Hematopoietic multipotent progenitor cell treated with erythropoietin and hydrocortisone succinate and interleukin-3 and kit ligand, for 4 days (in vitro differentiated cells): ENCODE results near the gene AOC3.

Experiments
- DNase-seq: peaks from one replicate; pipeline ENCODE4 v3.0.0-alpha.2; 2015

The AOC3 gene, protein sequence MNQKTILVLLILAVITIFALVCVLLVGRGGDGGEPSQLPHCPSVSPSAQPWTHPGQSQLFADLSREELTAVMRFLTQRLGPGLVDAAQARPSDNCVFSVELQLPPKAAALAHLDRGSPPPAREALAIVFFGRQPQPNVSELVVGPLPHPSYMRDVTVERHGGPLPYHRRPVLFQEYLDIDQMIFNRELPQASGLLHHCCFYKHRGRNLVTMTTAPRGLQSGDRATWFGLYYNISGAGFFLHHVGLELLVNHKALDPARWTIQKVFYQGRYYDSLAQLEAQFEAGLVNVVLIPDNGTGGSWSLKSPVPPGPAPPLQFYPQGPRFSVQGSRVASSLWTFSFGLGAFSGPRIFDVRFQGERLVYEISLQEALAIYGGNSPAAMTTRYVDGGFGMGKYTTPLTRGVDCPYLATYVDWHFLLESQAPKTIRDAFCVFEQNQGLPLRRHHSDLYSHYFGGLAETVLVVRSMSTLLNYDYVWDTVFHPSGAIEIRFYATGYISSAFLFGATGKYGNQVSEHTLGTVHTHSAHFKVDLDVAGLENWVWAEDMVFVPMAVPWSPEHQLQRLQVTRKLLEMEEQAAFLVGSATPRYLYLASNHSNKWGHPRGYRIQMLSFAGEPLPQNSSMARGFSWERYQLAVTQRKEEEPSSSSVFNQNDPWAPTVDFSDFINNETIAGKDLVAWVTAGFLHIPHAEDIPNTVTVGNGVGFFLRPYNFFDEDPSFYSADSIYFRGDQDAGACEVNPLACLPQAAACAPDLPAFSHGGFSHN

DNA sequence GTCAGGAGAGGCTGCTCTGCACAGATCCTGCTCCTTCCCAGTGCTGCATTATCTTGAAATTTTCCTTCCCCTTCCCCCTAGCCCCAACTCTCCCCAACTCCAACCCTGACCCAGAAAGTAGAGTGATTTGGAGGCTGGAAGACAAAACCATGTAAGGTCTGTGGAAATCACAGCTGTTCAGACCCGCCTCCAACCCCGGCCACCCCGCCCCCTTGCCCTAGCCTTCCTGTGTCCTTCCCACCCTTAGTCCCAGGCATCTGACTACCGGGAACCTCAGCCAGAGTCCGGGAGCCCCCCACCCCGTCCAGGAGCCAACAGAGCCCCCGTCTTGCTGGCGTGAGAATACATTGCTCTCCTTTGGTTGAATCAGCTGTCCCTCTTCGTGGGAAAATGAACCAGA, at the start of gene AOC3:
AOC3 (plus strand) TSS at position 246 of the 400 bp plus-strand sequence; CDS start at position 391, 145 bp downstream.
- DNase-seq = no peak

GRCh38 chr17:42803074-42803883, 47.7 kb upstream of the AOC3 start:
- no peak for DNase-seq

DNA sequence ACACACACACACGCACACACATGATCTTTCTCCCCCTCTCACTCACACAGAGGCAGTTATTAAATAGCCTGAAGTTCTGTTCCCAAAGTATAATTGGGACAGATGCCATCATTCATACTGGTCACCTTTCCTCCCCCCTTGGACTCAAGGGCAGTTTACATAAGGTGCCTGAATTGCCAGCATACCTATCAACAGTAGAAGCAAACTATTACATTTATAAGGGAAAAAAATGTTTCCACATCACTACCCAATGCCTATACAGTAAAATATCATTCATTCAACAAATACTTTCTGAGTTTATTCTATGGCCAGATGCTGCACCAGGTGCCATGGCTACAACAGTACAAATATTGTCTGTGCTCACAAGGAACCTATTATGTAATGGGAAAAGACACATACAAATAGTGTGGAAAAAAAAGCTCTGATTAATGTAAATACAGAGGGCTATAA, 46.1 kb upstream of the AOC3 start:
- DNase-seq = no peak

DNA sequence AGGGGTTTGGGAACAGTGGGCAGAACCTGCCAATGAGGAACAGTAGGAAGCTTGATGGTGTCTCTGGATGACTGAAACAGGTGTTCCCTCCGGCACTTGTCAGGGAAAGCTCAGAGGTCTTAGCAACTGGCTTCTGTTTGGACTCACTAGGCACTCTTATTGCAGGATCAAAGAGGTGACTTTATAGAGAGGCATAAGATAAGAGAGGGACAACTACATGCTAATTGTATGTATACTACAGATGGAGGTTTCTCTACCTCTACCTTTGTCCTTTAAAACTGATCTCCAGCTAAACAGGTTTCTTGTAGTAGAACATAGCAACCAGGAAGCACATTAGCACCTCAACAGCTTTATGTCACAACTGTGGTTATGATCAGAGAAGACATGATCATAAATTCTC, 44.8 kb upstream of the AOC3 start:
- DNase-seq = no peak

DNA sequence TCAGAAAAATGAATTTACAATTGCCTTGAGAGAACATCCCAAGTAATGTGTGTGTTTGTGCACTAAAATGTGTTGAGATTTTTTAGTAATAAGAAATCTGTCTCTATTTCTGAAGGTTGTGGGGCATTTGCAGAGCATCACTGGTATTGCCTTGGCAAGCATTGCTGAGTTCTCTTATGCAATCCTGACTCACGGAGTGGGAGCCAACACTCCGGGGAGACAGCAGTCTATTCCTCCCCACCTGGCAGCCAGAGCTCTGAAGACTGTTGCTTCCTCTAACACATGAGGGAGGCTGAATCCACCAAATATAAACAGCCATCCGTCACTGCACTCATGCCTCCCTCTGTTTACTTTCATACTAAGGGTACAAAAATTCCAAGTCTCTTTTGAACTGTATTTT, 41.7 kb upstream of the AOC3 start:
- no peak for DNase-seq

DNA sequence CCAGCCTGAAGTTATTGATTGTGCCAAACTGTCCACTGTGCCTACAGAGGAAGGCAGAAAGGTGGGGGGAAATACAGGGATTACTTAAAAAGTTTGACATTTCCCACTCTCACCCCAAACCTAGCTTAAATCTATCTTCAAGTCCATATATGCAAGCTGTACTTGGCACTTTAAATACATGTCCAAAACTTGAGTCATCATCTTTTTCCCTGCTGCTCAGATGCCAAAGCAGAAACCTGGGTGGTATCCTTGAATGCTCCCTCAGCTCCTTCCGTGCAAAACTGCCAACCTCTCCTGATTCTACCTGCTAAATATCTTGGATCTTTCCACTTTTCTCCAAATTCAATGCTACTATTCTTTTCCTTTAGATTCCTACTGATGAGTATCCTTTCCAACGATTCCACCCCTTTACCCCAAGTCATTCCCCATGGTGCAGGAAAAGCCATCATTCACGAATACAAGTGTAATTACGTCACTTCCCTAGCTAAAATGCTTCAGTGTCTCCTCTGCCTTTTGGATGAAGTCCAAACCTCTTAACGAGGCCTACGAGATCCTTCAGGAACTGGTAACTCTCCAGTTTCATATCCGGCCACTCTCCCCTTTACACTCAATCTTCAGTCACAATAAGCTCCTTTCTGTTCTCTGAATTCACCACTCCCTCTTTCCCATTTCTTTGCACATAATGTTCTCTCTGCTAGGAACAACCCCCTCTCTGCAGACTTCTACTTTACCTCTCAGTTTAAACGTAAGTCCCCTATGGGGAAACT, 36.2 kb upstream of the AOC3 start:
- DNase-seq = no peak

GRCh38 chr17:42817866-42818265, 33.1 kb upstream of the AOC3 start:
- no peak for DNase-seq

DNA sequence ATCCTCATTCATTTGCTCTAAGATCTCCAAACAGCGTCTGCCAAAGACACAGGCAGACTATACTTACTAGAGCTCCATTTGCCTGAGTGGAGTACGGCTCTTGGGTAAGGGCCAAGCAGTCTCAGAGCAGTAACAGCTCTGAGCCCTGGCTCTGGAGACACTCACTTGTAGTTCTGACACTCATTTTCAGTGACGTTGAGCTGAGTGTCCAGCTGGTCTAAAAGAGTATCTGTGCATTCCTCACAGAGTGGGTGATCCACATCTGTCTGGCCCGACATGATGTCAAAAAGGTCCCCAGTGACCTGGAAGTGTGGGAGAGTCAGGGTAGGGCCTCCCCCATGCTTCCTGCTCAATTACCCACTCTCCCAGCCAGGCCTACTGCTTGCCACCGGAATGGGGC, 32.6 kb upstream of the AOC3 start:
- DNase-seq = no peak

GRCh38 chr17:42819939-42820535, 31.0 kb upstream of the AOC3 start:
- peak; percentile 91 for DNase-seq

- DNase-seq = no peak
Observed at GRCh38 chr17:42821176-42821575, 29.8 kb upstream of the AOC3 start.

GRCh38 chr17:42827472-42827871, 23.5 kb upstream of the AOC3 start:
- no peak for DNase-seq

DNA sequence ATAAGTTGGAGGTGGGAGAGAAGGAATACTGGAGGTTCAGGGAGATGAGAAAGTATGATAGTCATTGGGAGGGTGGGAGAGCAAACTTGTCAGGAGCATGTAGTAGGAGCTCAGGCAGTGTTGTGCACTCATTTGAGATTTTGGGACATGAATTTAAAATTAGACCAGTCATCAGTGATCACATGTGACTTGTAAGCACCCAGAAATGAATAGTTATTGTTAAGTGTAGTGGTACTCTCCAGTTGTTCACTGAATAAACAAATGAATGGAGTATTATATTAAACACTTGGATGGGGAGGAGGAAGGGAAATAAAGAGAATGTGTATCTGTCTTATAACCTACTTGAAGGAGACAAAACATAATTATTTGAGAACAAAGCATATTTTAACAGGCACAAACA, 20.0 kb upstream of the AOC3 start:
- no peak for DNase-seq

GRCh38 chr17:42832213-42832933, 18.6 kb upstream of the AOC3 start:
- DNase-seq = no peak

- peak; percentile 95 for DNase-seq
Observed at GRCh38 chr17:42832934-42833766, 17.8 kb upstream of the AOC3 start, which contains the start of gene PSME3. TSS of gene PSME3 (plus strand) at chr17:42833397. CDS start at chr17:42833632, 235 bp downstream.

- DNase-seq = no peak
Observed at GRCh38 chr17:42833767-42834422, 17.1 kb upstream of the AOC3 start.

- no peak for DNase-seq
Observed at GRCh38 chr17:42835732-42836131, 15.3 kb upstream of the AOC3 start.

DNA sequence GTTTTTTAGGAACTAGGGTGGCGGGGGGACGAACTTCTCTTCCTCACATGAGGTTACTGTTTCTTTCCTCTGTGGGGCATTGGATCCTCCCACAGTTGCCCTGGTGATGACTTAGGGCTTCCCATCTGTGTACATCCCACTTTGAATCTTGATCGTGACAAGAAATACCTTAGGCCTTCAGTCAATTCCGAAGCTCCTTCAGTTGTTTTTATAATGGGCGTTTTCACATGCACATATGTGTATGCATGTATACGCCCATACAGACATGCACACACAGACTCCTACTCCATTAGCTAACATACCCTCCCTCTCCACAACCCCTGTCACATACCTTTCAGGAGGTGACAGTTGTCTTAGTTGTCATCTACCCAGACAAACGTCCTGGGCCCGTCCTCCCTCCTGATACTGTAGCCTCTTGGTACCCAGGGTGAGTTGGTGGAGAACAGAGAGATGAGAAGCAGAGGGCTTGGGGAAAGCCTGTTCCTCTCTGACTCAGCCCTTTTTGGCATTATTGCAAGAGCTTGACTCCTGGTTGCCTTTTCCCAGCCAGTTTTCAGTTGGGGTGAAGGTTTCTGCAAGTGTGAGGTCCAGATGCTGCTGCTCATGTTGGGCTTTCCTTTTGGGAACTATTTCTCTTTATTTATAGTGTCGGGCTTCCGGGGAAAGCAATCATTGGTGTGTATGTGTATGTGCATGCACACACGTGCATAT, 8.9 kb upstream of the AOC3 start:
- DNase-seq = no peak

- DNase-seq = peak; percentile 74
Observed at GRCh38 chr17:42843358-42843934, 7.6 kb upstream of the AOC3 start.

DNA sequence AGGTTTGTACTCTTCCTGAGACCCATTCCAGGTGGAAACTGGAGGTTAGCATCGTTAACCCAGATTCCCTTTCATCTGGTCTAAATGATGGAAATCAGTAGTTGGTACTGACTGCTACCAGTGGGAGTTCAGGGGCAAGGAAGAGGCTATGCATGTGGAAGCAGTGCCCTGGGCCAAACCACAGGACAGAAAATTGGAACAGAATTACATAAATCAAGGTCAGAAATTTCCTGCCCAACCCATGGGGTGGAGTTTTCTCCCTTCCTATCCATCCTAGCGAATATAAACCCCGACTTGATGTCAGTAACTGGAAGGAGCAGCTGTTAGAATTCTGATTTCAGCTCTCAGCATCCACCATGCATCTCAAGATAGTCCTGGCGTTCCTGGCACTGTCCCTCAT, 6.7 kb upstream of the AOC3 start, which contains the start of gene AOC2:
AOC2 (plus strand) TSS at position 310 of the 400 bp plus-strand sequence; CDS start at position 357, 47 bp downstream.
- DNase-seq = no peak
